HuH-7 (cell line): ENCODE data around the gene PRRC2A.

Source experiments
- DNase-seq: peaks from one replicate; pipeline ENCODE4 v3.0.0; 2011; ENCODE audit warnings: low spot score

PRRC2A gene

DNA sequence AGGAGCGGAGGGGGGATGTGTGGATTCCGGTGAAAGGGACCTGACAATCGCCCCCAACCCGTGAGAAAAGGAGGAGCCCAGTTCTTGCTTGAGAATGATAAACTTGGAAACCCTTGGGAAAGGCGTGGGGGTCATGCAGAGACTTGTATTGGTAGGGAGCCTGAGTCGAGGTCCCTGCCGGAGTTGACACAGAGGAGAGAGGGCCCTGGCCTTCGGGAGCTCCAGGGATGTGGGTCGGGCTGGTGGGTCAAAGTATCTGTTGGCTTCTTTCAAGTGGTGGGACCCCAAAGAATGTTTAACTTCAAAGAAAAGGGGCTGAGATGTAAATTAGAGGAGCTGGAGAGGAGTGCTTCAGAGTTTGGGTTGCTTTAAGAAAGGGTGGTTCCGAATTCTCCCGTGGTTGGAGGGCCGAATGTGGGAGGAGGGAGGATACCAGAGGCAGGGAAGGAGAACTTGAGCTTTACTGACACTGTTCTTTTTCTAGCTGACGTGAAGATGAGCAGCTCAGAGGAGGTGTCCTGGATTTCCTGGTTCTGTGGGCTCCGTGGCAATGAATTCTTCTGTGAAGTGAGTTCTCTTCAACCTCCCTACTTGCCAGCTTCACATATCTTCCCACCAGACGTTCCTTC, 45.9 kb downstream of the PRRC2A start:
- no peak for DNase-seq

DNA sequence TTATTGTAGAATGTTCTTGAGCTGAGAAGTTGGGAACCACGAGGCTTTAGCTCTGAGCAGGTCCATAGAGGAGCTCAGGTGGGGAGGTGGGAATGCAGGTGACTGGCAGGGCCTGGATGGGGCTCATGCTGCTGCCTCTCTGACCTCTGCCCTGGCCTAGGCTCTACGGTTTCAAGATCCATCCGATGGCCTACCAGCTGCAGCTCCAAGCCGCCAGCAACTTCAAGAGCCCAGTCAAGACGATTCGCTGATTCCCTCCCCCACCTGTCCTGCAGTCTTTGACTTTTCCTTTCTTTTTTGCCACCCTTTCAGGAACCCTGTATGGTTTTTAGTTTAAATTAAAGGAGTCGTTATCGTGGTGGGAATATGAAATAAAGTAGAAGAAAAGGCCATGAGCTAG, 49.2 kb downstream of the PRRC2A start, which contains the start of gene LY6G5B:
LY6G5B (plus strand) TSS at position 301 of the 400 bp plus-strand sequence. CDS start 975 bp downstream, outside the sequence.
- DNase-seq: no peak

DNA sequence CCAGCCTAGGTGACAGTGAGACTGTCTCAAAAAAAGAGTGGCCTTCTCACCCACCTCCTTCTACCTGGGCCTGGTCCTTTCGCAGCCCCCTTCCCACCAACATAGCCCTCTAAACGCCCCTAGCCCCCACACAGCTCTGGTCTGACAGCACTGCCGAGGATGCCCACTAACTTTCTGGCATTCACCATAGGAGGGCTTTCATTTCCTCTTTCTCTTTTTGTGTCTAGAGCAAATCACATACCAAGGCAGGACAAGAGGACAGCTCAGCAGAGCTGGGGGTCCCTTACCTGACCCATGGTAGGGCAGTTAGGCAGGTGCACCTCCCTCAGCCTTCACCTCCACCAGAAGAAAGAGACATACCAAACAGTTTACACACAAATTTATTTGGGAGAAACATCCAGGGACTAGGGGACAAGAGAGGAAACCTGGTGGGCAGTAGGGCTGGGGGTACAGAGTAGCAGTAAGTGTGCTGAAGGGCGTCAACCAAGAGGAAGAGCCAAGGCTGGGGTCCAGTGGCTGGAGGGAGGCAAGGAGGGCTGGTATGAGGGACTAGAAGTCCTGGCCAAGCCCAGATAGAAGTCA, 55.9 kb downstream of the PRRC2A start:
- no peak for DNase-seq

DNA sequence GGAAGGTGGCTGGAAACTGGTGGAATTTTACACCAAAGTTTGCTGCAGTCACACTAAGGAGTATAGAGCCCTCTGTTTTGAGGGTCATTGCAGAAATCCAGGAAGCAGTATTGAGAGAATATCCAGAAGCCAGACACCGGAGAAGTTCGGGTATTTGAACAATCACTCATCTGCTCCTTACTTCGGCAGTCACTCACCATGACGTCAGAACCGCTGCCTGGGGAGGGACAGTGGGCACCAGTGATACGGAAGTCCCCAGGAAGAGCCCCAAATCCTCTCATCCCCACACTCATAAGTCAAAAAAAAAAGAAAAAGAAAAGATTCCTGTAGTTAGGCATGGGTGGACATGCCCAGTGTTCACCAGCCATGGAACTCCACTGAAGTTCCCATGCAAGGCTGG, 56.4 kb downstream of the PRRC2A start:
- DNase-seq: no peak

DNA sequence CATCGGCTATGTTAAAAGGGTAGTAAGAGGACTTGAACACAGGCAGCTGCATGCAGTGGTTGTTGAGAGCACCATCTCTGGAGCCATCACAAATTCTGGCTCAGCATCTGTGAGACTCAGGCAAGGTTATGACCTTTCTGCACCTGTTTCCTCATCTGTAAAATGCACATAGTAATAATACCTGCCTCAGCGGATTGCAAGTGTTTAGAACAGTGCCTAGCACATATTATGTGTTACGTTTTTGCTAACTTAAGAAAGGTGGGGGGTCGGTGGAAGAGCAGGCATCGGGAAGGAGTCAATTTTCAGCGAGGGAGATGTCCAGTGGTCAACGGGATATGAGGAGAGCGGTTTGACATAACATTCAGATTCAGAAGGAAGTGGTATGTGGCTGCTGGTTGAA, 57.4 kb downstream of the PRRC2A start:
- no peak for DNase-seq

DNA sequence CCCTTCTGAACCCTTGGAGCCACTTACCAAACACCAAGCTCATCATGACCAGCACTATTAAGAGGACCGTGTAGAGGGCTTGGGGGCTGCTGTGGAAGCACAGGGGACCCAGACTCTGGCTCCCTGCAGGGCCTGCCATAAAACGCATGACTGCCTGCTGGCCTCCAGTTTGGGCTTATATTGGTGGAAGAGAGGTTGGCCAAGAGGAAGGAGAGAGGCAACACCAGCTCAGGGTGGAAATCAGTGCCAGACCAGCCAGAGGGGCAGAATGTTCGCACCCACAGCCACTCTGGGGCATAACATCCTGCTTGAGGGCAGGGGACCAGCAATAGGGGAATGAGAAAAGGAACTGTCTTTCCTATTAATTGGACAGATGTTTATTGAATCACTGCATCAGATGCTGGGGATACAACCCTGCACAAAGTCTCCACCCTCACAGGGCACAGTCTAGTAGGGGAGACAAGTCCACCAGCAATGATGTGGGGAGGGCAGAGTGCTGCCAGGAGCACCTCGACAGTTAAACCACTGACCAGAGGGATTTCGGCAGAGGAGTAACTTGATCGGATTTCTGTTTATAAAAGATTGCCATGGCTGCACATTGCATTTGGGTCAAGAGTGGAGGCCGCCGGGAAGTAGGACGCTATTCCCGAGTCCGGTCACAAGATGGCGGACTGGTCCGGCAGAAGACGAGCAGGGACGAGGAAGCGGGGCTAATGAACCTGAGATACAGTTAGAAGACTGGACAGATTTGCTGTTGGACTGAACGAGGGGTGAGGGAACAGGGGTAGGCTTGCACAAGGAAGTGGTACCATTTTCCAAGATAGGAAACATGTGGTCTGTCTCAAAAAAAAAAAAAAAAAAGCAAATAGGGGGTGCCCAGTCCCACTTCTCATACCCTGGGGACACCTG, 60.0 kb downstream of the PRRC2A start, which contains the start of gene LY6G5C:
LY6G5C (minus strand) TSS at position 842 of the 909 bp plus-strand sequence; CDS start at position 148, 694 bp downstream.
- DNase-seq: peak; percentile 73

DNA sequence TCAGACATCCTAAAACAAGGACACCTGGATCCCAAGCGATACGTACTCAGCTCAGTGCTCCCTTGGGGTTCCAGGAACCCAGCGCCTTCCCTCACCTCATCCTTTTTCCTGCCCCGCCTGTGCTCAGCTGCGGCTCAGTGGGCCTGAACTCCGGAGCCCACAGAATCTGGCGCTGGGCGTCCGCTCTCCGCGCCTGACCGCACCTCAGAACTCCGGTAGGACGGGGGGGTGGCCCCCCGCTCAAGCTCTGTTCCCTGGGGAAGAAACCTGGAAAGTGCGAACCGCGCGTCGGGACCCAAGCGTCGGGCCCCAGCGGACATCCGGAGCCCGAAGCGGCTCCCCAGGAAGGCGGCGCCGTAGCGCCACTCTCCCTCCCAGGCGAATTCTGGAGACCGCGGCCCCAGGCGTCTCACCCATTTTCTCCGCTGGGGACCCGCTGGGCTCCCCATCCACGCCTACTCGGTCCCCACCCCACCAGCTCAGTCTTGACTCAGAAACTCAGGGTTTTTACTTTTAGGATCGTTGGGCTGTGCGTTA, 60.7 kb downstream of the PRRC2A start:
- no peak for DNase-seq

DNA sequence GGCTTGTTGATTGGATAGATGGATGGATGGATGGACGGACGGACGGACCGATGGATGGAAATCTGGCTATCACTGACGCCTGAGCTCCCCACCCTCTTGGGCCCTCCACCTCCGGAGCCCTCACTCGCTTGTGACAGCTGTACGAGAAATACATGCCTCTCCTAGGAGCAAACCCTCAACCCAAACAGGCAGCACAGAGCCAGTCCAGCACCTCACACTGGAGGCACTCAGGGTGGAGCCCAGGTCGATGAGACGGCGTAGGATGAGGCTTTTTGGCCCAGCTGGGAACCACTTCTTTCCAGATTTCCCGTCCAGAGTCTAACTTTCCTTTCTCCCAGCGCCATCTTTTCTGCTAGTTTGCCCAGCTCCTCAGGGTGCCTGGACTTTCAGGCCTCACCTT, 63.1 kb downstream of the PRRC2A start:
- no peak for DNase-seq

DNA sequence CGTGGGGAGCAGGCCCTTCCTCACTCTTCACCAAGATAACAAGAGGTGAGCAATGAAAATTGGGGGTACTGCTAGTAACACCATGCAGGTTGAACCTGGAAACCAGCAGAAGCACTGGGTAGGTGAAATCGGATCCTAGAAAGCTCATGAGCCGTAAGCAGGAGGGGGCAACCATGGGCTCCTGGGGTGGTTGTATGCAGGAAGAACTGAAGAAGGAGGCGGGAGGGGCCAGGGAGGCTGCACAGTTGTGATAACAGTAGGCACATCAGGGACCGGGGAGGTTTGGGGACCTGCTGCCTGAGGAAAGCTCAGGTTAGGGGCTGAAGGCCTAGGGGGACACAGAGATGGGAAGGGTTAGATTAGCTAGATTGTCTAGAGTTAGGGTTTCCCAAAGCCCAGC, 66.0 kb downstream of the PRRC2A start:
- DNase-seq: no peak

DNA sequence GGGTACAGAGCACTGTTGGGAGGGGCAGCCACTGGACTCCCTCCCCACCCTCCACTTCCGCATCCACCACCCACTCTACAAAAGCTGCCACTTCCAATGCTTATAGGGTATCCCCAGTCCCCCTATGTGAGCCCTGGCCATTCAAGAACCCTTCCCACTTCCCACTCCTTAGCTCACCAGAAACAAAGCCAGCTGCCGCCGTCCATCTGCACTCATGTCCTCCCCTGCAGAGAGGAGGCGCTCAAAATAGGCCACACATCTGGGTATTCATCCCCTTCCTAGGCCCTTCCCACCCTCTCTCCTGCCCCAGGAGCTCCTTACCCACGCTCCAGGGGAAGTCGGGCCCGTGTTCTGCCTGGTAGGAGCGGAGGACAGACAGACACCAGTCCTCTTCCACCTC, 66.8 kb downstream of the PRRC2A start:
- DNase-seq: no peak
